ENCODE results near the gene GLCE. TPM values are rescaled to one million over a fixed set of nuclear protein-coding genes. Genes with fewer than 3 reads are reported as not detected.

Gene GLCE
- total RNA-seq, 1 experiment from 2014 or later: 22.8 TPM

DNA sequence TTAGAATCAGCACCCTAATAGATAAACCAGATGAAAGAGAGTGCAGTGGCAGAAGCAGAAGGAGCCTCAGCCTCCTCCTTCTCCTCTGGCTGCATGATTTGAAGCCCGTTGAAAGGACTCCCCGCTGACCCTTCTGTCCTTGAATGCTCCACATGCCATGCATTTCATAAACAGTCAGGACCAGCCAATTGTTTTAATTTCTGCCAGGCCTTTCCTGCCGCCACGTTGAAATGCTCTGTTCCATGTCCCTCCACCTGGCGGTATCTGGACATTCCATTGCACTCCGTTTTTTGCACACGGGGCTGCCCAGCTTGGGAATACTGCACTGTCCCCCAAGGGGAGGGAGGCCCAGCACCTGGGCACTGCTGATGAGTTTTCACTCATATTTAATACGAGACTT is 35.2 kb upstream of the GLCE start:
- H3K9me3 ChIP-seq (ENCODE audit: control insufficient read depth, insufficient read depth, low read depth, low read length): no peaks in the 10 kb centered on the region
- TF ChIP-seq, protein P1, sequence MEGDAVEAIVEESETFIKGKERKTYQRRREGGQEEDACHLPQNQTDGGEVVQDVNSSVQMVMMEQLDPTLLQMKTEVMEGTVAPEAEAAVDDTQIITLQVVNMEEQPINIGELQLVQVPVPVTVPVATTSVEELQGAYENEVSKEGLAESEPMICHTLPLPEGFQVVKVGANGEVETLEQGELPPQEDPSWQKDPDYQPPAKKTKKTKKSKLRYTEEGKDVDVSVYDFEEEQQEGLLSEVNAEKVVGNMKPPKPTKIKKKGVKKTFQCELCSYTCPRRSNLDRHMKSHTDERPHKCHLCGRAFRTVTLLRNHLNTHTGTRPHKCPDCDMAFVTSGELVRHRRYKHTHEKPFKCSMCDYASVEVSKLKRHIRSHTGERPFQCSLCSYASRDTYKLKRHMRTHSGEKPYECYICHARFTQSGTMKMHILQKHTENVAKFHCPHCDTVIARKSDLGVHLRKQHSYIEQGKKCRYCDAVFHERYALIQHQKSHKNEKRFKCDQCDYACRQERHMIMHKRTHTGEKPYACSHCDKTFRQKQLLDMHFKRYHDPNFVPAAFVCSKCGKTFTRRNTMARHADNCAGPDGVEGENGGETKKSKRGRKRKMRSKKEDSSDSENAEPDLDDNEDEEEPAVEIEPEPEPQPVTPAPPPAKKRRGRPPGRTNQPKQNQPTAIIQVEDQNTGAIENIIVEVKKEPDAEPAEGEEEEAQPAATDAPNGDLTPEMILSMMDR (IDR thresholded peaks at IDR 0.05): no peak
- TF ChIP-seq TCF7L2 (IDR thresholded peaks at IDR 0.05; ENCODE audit: low read depth, low read length): no peak
- TF ChIP-seq SIN3A (IDR thresholded peaks at IDR 0.05; ENCODE audit: borderline replicate concordance, insufficient read depth, low read depth, low read length): no peak
- TF ChIP-seq, protein P2, sequence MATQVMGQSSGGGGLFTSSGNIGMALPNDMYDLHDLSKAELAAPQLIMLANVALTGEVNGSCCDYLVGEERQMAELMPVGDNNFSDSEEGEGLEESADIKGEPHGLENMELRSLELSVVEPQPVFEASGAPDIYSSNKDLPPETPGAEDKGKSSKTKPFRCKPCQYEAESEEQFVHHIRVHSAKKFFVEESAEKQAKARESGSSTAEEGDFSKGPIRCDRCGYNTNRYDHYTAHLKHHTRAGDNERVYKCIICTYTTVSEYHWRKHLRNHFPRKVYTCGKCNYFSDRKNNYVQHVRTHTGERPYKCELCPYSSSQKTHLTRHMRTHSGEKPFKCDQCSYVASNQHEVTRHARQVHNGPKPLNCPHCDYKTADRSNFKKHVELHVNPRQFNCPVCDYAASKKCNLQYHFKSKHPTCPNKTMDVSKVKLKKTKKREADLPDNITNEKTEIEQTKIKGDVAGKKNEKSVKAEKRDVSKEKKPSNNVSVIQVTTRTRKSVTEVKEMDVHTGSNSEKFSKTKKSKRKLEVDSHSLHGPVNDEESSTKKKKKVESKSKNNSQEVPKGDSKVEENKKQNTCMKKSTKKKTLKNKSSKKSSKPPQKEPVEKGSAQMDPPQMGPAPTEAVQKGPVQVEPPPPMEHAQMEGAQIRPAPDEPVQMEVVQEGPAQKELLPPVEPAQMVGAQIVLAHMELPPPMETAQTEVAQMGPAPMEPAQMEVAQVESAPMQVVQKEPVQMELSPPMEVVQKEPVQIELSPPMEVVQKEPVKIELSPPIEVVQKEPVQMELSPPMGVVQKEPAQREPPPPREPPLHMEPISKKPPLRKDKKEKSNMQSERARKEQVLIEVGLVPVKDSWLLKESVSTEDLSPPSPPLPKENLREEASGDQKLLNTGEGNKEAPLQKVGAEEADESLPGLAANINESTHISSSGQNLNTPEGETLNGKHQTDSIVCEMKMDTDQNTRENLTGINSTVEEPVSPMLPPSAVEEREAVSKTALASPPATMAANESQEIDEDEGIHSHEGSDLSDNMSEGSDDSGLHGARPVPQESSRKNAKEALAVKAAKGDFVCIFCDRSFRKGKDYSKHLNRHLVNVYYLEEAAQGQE (IDR thresholded peaks at IDR 0.05; ENCODE audit: insufficient read depth in 1 of 2, low read depth in 2 of 2, low read length in 1 of 2): no peak
- TF ChIP-seq POLR2AphosphoS5 (IDR thresholded peaks at IDR 0.05; ENCODE audit: low read depth, low read length): no peak
- intact Hi-C loops (cut with micrococcal nuclease; ENCODE audit: unreplicated experiment): no loop called here
- no peaks in the 10 kb centered on the region for H3K36me3 ChIP-seq (ENCODE audit: control insufficient read depth, insufficient read depth, low read length)
- DNase-seq (ENCODE audit: low read depth, low spot score): no peak
- H3K4me1 ChIP-seq (ENCODE audit: control insufficient read depth, insufficient read depth, low read length): no peaks in the 10 kb centered on the region
- no peaks in the 10 kb centered on the region; the same call in 1 of the 2 replicates for H3K27me3 ChIP-seq (ENCODE audit: control insufficient read depth, insufficient read depth, low read length)
- POLR2A ChIA-PET: no interaction called here
- CTCF ChIA-PET: no interaction called here
- no peak overlapping the region for H3K4me3 ChIP-seq (ENCODE audit: low read depth in 2 of 2, low read length in 2 of 2)
- in situ Hi-C loops (cut with HindIII; ENCODE audit: low pct_unique_long_range_greater_than_20kb, low sequenced_read_pairs): no loop called here
- 0 out of 2 replicates have a peak, but pooled peaks have one; percentile 21 for ATAC-seq
- no TSS peak for BruUV-seq (replicated peaks)
- H3K27ac ChIP-seq (ENCODE audit: low read length): no peak overlapping the region

DNA sequence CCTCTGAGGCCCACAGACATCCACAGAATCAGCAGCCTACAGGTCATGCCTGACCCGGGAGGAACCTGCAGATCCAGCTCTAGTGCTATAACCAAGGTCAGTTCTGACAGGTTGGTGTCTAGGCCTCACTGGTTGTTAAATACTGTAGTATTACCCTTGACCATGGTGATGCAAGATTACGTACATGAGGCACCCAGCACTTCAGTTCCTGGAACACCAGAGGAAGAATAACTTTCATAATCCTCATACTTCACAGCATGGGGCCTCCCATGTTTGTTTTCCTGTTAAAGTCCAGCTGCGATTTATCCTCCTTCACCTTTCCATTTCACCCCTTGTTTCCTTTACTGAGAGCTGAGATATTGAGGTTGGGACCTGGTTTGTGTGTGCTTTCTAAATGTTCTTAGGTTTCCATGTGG is 34.4 kb upstream of the GLCE start:
- H3K4me3 ChIP-seq (ENCODE audit: low read depth in 2 of 2, low read length in 2 of 2): no peak overlapping the region
- intact Hi-C loops (cut with micrococcal nuclease; ENCODE audit: unreplicated experiment) (no loop called here), in situ Hi-C loops (cut with HindIII; ENCODE audit: low pct_unique_long_range_greater_than_20kb, low sequenced_read_pairs) (no loop called here)
- no peaks in the 10 kb centered on the region for H3K36me3 ChIP-seq (ENCODE audit: control insufficient read depth, insufficient read depth, low read length)
- BruUV-seq (replicated peaks): no TSS peak
- no peaks in the 10 kb centered on the region for H3K27me3 ChIP-seq (ENCODE audit: control insufficient read depth, insufficient read depth, low read length)
- no peaks in the 10 kb centered on the region for H3K9me3 ChIP-seq (ENCODE audit: control insufficient read depth, insufficient read depth, low read depth, low read length)
- POLR2A ChIA-PET: no interaction called here
- no peak overlapping the region for H3K27ac ChIP-seq (ENCODE audit: low read length)
- no peaks in the 10 kb centered on the region for H3K4me1 ChIP-seq (ENCODE audit: control insufficient read depth, insufficient read depth, low read length)
- no peak for ATAC-seq
- DNase-seq (ENCODE audit: low read depth, low spot score): no peak
- TF ChIP-seq, protein P1 (IDR thresholded peaks at IDR 0.05): no peak
- TF ChIP-seq TCF7L2 (IDR thresholded peaks at IDR 0.05; ENCODE audit: low read depth, low read length) (no peak), SIN3A (IDR thresholded peaks at IDR 0.05; ENCODE audit: borderline replicate concordance, insufficient read depth, low read depth, low read length) (no peak), POLR2AphosphoS5 (IDR thresholded peaks at IDR 0.05; ENCODE audit: low read depth, low read length) (no peak)
- TF ChIP-seq, protein P2 (IDR thresholded peaks at IDR 0.05; ENCODE audit: insufficient read depth in 1 of 2, low read depth in 2 of 2, low read length in 1 of 2): no peak
- CTCF ChIA-PET: no interaction called here
